Ascending aorta (tissue), 2 donors: ENCODE results near the gene CNEP1R1. TPM values are rescaled to one million over a fixed set of nuclear protein-coding genes. Genes with fewer than 3 reads are reported as not detected.

Source experiments
- DNase-seq, 2 donors: peaks; one replicate each; pipeline ENCODE4 v3.0.0-alpha.2; 2019; ENCODE audit warnings: low spot score in 2 of 2
- H3K27ac ChIP-seq, 2 donors: fragments of 200-600 bp; sonication (generic); one replicate each; pipeline ENCODE4 v1.5.1; 2016 to 2017; ENCODE audit warnings: mild to moderate bottlenecking in 1 of 2
- H3K27me3 ChIP-seq: fragments of 200-600 bp; sonication (generic); one replicate; pipeline ENCODE4 v1.5.1; 2017
- H3K36me3 ChIP-seq, 2 donors: fragments of 200-600 bp; sonication (generic); one replicate each; pipeline ENCODE4 v1.5.1; 2016
- H3K4me1 ChIP-seq, 2 donors: fragments of 200-600 bp; sonication (generic); one replicate each; pipeline ENCODE4 v1.5.1; 2016 to 2017; ENCODE audit warnings: mild to moderate bottlenecking in 1 of 2
- H3K4me3 ChIP-seq, 2 donors: fragments of 200-600 bp; sonication (generic); one replicate each; pipeline ENCODE4 v1.5.1; 2016 to 2017; ENCODE audit warnings: mild to moderate bottlenecking in 1 of 2
- H3K9me3 ChIP-seq, 2 donors: fragments of 200-600 bp; sonication (generic); one replicate each; pipeline ENCODE4 v1.5.1; 2016
- CTCF ChIP-seq, 3 experiments: fragments of 200-600 bp in 2 of 3; fragments of 450-650 bp in 1 of 3; sonication (generic) in 2 of 3; IDR thresholded peaks; one replicate each; pipeline ENCODE4 v1.5.1; 2016 to 2019; ENCODE audit warnings: antibody characterized with exemption in 3 of 3, mild to moderate bottlenecking in 1 of 3, moderate library complexity in 1 of 3
- intact Hi-C: fragments of 100-400 bp; cut with DNase I; formaldehyde crosslinking; loops from one replicate; pipeline ENCODE4 v1.15.1; 2023
- total RNA-seq: library from RNA; depleted of rRNA; stranded (reverse); fragments of >200 nt; gene quantifications from one replicate; pipeline ENCODE4 v1.1.0, GENCODE V29; 2016

CNEP1R1 gene
- total RNA-seq, 1 donor from 2014 or later, result 5.9 TPM

GRCh38 chr16:50015631-50016030 lies 9.4 kb upstream of the CNEP1R1 start:
- Histone ChIP-seq H3K36me3 (no peaks in the 10 kb centered on the region), H3K27me3 (no peaks in the 10 kb centered on the region), H3K9me3 (no peaks in the 10 kb centered on the region), H3K27ac (no peak overlapping the region), H3K4me3 (no peak overlapping the region), H3K4me1 (no peaks in the 10 kb centered on the region)
- intact Hi-C loops, result no loop called here
- DNase-seq, result no peak
- TF ChIP-seq CTCF (IDR thresholded peaks at IDR 0.05), result no peak

- H3K27ac ChIP-seq, result no peak overlapping the region
- no peaks in the 10 kb centered on the region for H3K27me3 ChIP-seq
- no peak for TF ChIP-seq CTCF (IDR thresholded peaks at IDR 0.05)
- H3K4me1 ChIP-seq, result no peaks in the 10 kb centered on the region
- H3K4me3 ChIP-seq, result no peak overlapping the region
- H3K9me3 ChIP-seq, result no peaks in the 10 kb centered on the region
- intact Hi-C loops, result no loop called here
- H3K36me3 ChIP-seq, result no peaks in the 10 kb centered on the region
- DNase-seq, result no peak
Observed at GRCh38 chr16:50017553-50017952, 7.5 kb upstream of the CNEP1R1 start.

- no peak overlapping the region for H3K27ac ChIP-seq
- peaks cover 0 to 5% of the 10 kb centered on the region in 2 donors for H3K4me1 ChIP-seq
Observed at GRCh38 chr16:50021544-50021943, 3.5 kb upstream of the CNEP1R1 start.

GRCh38 chr16:50023641-50024040 lies 1.4 kb upstream of the CNEP1R1 start:
- TF ChIP-seq CTCF (IDR thresholded peaks at IDR 0.05), result no peak
- Histone ChIP-seq H3K4me1 (peaks cover 2 to 7% of the 10 kb centered on the region in 2 donors), H3K27me3 (no peaks in the 10 kb centered on the region), H3K36me3 (no peaks in the 10 kb centered on the region), H3K27ac (no peak overlapping the region), H3K4me3 (no peak overlapping the region), H3K9me3 (no peaks in the 10 kb centered on the region)
- DNase-seq, result no peak
- intact Hi-C loops, result loop anchor here (2.0 kb wide), 5 partner anchors 129 to 783 kb away; partner anchors contain the start of gene TENT4B

More at GRCh38 chr16:50021544-50021943, 3.5 kb upstream of the CNEP1R1 start:
- intact Hi-C loops, result no loop called here
- Histone ChIP-seq H3K9me3 (no peaks in the 10 kb centered on the region), H3K36me3 (no peaks in the 10 kb centered on the region), H3K4me3 (no peak overlapping the region), H3K27me3 (no peaks in the 10 kb centered on the region)
- DNase-seq, result no peak
- no peak for TF ChIP-seq CTCF (IDR thresholded peaks at IDR 0.05)

- H3K36me3 ChIP-seq, result no peaks in the 10 kb centered on the region
- H3K4me3 ChIP-seq, result no peak overlapping the region
- no peaks in the 10 kb centered on the region for H3K9me3 ChIP-seq
- H3K27ac ChIP-seq, result no peak overlapping the region
- no peak for TF ChIP-seq CTCF (IDR thresholded peaks at IDR 0.05)
- H3K4me1 ChIP-seq, result peaks cover 2 to 7% of the 10 kb centered on the region in 2 donors
- intact Hi-C loops, result loop anchor here (2.0 kb wide), 5 partner anchors 129 to 783 kb away; partner anchors contain the start of gene TENT4B
- H3K27me3 ChIP-seq, result no peaks in the 10 kb centered on the region
- no peak for DNase-seq
Observed at GRCh38 chr16:50024207-50024606, 818 bp upstream of the CNEP1R1 start.

- peaks cover 0 to 3% of the 10 kb centered on the region in 2 donors for H3K36me3 ChIP-seq
- H3K4me1 ChIP-seq, result peaks cover 2 to 7% of the 10 kb centered on the region in 2 donors
- H3K4me3 ChIP-seq, result peak overlapping the region; percentile 85 to 92
- no peaks in the 10 kb centered on the region for H3K9me3 ChIP-seq
- DNase-seq, result no peak
- H3K27me3 ChIP-seq, result no peaks in the 10 kb centered on the region
- TF ChIP-seq CTCF (IDR thresholded peaks at IDR 0.05), result no peak
- H3K27ac ChIP-seq, result peak overlapping the region; percentile 71 to 86
- intact Hi-C loops, result loop anchor here (1.0 to 5.0 kb wide), 9 partner anchors 41 to 781 kb away; partner anchors contain the start of genes TENT4B and ZNF423
Observed at GRCh38 chr16:50025537-50025931, 509 bp downstream of the CNEP1R1 start.
